Thyroid gland (tissue), 4 donors: ENCODE results near the gene NBEAL1. TPM values are rescaled to one million over a fixed set of nuclear protein-coding genes. Genes with fewer than 3 reads are reported as not detected.

Source experiments
- DNase-seq, 2 donors: peaks; one replicate each; pipeline ENCODE4 v3.0.0-alpha.2; 2019
- H3K27ac ChIP-seq, 3 donors: fragments of 200-600 bp; sonication (generic); 1 replicate in 2 of 3; 2 replicates in 1 of 3; pipeline ENCODE4 v1.5.1; 2016 to 2019; ENCODE audit warnings: mild to moderate bottlenecking in 1 of 3, moderate library complexity in 1 of 3
- H3K27me3 ChIP-seq: fragments of 200-600 bp; sonication (generic); one replicate; pipeline ENCODE4 v1.5.1; 2019
- H3K36me3 ChIP-seq, 2 donors: fragments of 200-600 bp; sonication (generic); one replicate each; pipeline ENCODE4 v1.5.1; 2016 to 2019
- H3K4me1 ChIP-seq, 2 donors: fragments of 200-600 bp; sonication (generic); one replicate each; pipeline ENCODE4 v1.5.1; 2017 to 2019
- H3K4me3 ChIP-seq, 3 donors: fragments of 200-600 bp; sonication (generic); replicated peaks in 1 of 3; 1 replicate in 2 of 3; 2 replicates in 1 of 3; pipeline ENCODE4 v1.5.1; 2016; ENCODE audit warnings: mild to moderate bottlenecking in 1 of 3
- H3K9me3 ChIP-seq: fragments of 200-600 bp; sonication (generic); one replicate; pipeline ENCODE4 v1.5.1; 2017
- CTCF ChIP-seq, 6 experiments: fragments of 200-600 bp in 3 of 6; fragments of 450-650 bp in 3 of 6; sonication (generic) in 3 of 6; IDR thresholded peaks; one replicate each; pipeline ENCODE4 v1.5.1; 2016 to 2019; ENCODE audit warnings: antibody characterized with exemption in 6 of 6, mild to moderate bottlenecking in 2 of 6, inconsistent platforms in 1 of 6, moderate library complexity in 1 of 6
- POLR2A ChIP-seq, 2 donors: fragments of 450-650 bp; IDR thresholded peaks; one replicate each; pipeline ENCODE4 v1.6.1; 2017; ENCODE audit warnings: antibody characterized with exemption in 2 of 2, mild to moderate bottlenecking in 2 of 2, moderate library complexity in 1 of 2
- WGBS, 2 donors: methylation state at CpG; one replicate each; pipeline ENCODE4 v1.1.5; 2017; 5-methylcytosine and 5-hydroxymethylcytosine counted together
- intact Hi-C: fragments of 100-400 bp; cut with DNase I; formaldehyde crosslinking; loops from one replicate; pipeline ENCODE4 v1.15.1; 2023
- total RNA-seq, 4 donors: library from RNA; depleted of rRNA; stranded (reverse); fragments of >200 nt; gene quantifications; one replicate each; pipeline ENCODE4 v1.2.3, GENCODE V29; 2016

Gene NBEAL1
- total RNA-seq, 4 donors from 2014 or later = 58.8 to 88.8 (median 71.3) TPM

- no peak overlapping the region for H3K27ac ChIP-seq
- TF ChIP-seq POLR2A (IDR thresholded peaks at IDR 0.05) (no peak), CTCF (IDR thresholded peaks at IDR 0.05) (no peak)
- intact Hi-C loops = no loop called here
- no peak for DNase-seq
- H3K36me3 ChIP-seq = peaks cover 0 to 3% of the 10 kb centered on the region in 2 donors
- H3K27me3 ChIP-seq = no peaks in the 10 kb centered on the region
- H3K4me1 ChIP-seq = peaks cover 8 to 11% of the 10 kb centered on the region in 2 donors
- no peaks in the 10 kb centered on the region for H3K9me3 ChIP-seq
- no peak overlapping the region for H3K4me3 ChIP-seq
Observed at GRCh38 chr2:203025592-203025991, 10.9 kb downstream of the NBEAL1 start.

GRCh38 chr2:203030545-203030944 is 15.9 kb downstream of the NBEAL1 start:
- 90 to 93% methylated on average over 2 of the region's 2 CpGs for WGBS, 2 donors
- no peak for TF ChIP-seq CTCF (IDR thresholded peaks at IDR 0.05)
- TF ChIP-seq POLR2A (IDR thresholded peaks at IDR 0.05) = no peak
- no peaks in the 10 kb centered on the region for H3K27me3 ChIP-seq
- H3K4me3 ChIP-seq = no peak overlapping the region
- H3K4me1 ChIP-seq = peaks cover 0 to 9% of the 10 kb centered on the region in 2 donors
- no peak for DNase-seq
- H3K9me3 ChIP-seq = no peaks in the 10 kb centered on the region
- peaks cover 0 to 3% of the 10 kb centered on the region in 2 donors for H3K36me3 ChIP-seq
- no peak overlapping the region for H3K27ac ChIP-seq
- intact Hi-C loops = no loop called here

GRCh38 chr2:203030991-203031390 is 16.3 kb downstream of the NBEAL1 start:
- DNase-seq = no peak
- intact Hi-C loops = no loop called here
- no peaks in the 10 kb centered on the region for H3K9me3 ChIP-seq
- no peaks in the 10 kb centered on the region for H3K27me3 ChIP-seq
- H3K4me3 ChIP-seq = no peak overlapping the region
- WGBS, 2 donors = 88 to 91% methylated on average over 5 of the region's 5 CpGs
- H3K36me3 ChIP-seq = peaks cover 0 to 3% of the 10 kb centered on the region in 2 donors
- H3K4me1 ChIP-seq = peaks cover 0 to 4% of the 10 kb centered on the region in 2 donors
- TF ChIP-seq CTCF (IDR thresholded peaks at IDR 0.05) = no peak
- TF ChIP-seq POLR2A (IDR thresholded peaks at IDR 0.05) = no peak
- H3K27ac ChIP-seq = no peak overlapping the region

- no peak overlapping the region for H3K27ac ChIP-seq
Observed at GRCh38 chr2:203033395-203033794, 18.7 kb downstream of the NBEAL1 start.

More at GRCh38 chr2:203033395-203033794, 18.7 kb downstream of the NBEAL1 start:
- H3K9me3 ChIP-seq = no peaks in the 10 kb centered on the region
- no peak for TF ChIP-seq CTCF (IDR thresholded peaks at IDR 0.05)
- no peak for TF ChIP-seq POLR2A (IDR thresholded peaks at IDR 0.05)
- intact Hi-C loops = no loop called here
- H3K27me3 ChIP-seq = no peaks in the 10 kb centered on the region
- H3K36me3 ChIP-seq = no peaks in the 10 kb centered on the region
- no peak for DNase-seq
- H3K4me3 ChIP-seq = no peak overlapping the region
- H3K4me1 ChIP-seq = peaks cover 0 to 4% of the 10 kb centered on the region in 2 donors
